PC-9 (cell line): Measurements from ENCODE around the gene PRKCH. TPM values are rescaled to one million over a fixed set of nuclear protein-coding genes. Genes with fewer than 3 reads are reported as not detected.

Experiments
- BruUV-seq: library from RNA; stranded (reverse); fragments of 400-500 nt; replicated peaks from 2 replicates; lab custom pipeline; 2021; lab: Mats Ljungman, UMichigan
- CTCF ChIA-PET: fragments of 300-600 bp; sonication (Branson Sonifier 250); formaldehyde crosslinking; loops from one replicate; lab custom pipeline; 2022; ENCODE audit warnings: antibody characterized with exemption; lab: Charles Lee
- POLR2A ChIA-PET: fragments of 300-600 bp; sonication (Branson Sonifier 250); formaldehyde crosslinking; loops from one replicate; lab custom pipeline; 2022; ENCODE audit warnings: antibody characterized with exemption; ENCODE audit not compliant: unreplicated experiment; lab: Charles Lee
- DNase-seq, 2 experiments: peaks; one replicate each; pipeline versions ENCODE4 v3.0.0 to v3.0.0-alpha.2; 2015 to 2022; ENCODE audit warnings: mixed read lengths in 1 of 2
- H2AFZ ChIP-seq: fragments of 200-600 bp; sonication (generic); 2 replicates; pipeline ENCODE4 v1.8.1; 2017; ENCODE audit warnings: antibody characterized with exemption
- H3F3A ChIP-seq: fragments of 200-600 bp; sonication (generic); 2 replicates; pipeline ENCODE4 v1.8.1; 2017; ENCODE audit warnings: antibody characterized with exemption, mild to moderate bottlenecking, low read depth; ENCODE audit not compliant: insufficient read depth
- H3K27ac ChIP-seq: fragments of 200-600 bp; sonication (generic); 2 replicates; pipeline ENCODE4 v1.6.1; 2016; ENCODE audit warnings: mixed run types
- H3K27me3 ChIP-seq: fragments of 200-600 bp; sonication (generic); 2 replicates; pipeline ENCODE4 v1.6.1; 2016; ENCODE audit warnings: low read depth, mixed run types; ENCODE audit not compliant: insufficient read depth
- H3K36me3 ChIP-seq: fragments of 200-600 bp; sonication (generic); 2 replicates; pipeline ENCODE4 v1.6.1; 2016; ENCODE audit warnings: low read depth, mixed run types
- H3K4me1 ChIP-seq: fragments of 200-600 bp; sonication (generic); replicated peaks from 2 replicates; pipeline ENCODE4 v1.6.1; 2016; ENCODE audit warnings: mixed run types; ENCODE audit not compliant: insufficient read depth
- H3K4me2 ChIP-seq: fragments of 200-600 bp; sonication (generic); 2 replicates; pipeline ENCODE4 v1.6.1; 2017; ENCODE audit warnings: mixed run types
- H3K4me3 ChIP-seq: fragments of 200-600 bp; sonication (generic); 2 replicates; pipeline ENCODE4 v1.6.1; 2016; ENCODE audit warnings: mixed run types
- H3K79me2 ChIP-seq: fragments of 200-600 bp; sonication (generic); 2 replicates; pipeline ENCODE4 v1.6.1; 2017; ENCODE audit warnings: low read depth, mixed run types
- H3K9me2 ChIP-seq: fragments of 200-600 bp; sonication (generic); 2 replicates; pipeline ENCODE4 v1.8.1; 2017; ENCODE audit warnings: mild to moderate bottlenecking; ENCODE audit not compliant: insufficient read depth
- H3K9me3 ChIP-seq: fragments of 200-600 bp; sonication (generic); 2 replicates; pipeline ENCODE4 v1.8.1; 2016; ENCODE audit warnings: low read depth; ENCODE audit not compliant: insufficient read depth
- H4K20me1 ChIP-seq: fragments of 200-600 bp; sonication (generic); 2 replicates; pipeline ENCODE4 v1.8.1; 2017; ENCODE audit not compliant: insufficient read depth
- EZH2 ChIP-seq: fragments of 200-600 bp; sonication (generic); IDR thresholded peaks from 2 replicates; pipeline ENCODE4 v1.8.0; 2017; ENCODE audit warnings: antibody characterized with exemption, low read depth
- intact Hi-C: fragments of 100-400 bp; cut with micrococcal nuclease; formaldehyde crosslinking; loops from one replicate; pipeline ENCODE4 v1.10.0; 2022; ENCODE audit not compliant: unreplicated experiment
- total RNA-seq: library from RNA; stranded (reverse); gene quantifications from 2 replicates; pipeline ENCODE4 v1.2.3, GENCODE V29; 2021
- TF ChIP-seq, protein P1 (sequence below): fragments of 200-600 bp; sonication (generic); conservative IDR thresholded peaks from 2 replicates; pipeline ENCODE4 v1.6.1; 2017; ENCODE audit warnings: mixed run types, antibody characterized with exemption, mild to moderate bottlenecking, moderate library complexity

PRKCH gene
- total RNA-seq, 1 experiment from 2014 or later: 32.4 TPM

DNA sequence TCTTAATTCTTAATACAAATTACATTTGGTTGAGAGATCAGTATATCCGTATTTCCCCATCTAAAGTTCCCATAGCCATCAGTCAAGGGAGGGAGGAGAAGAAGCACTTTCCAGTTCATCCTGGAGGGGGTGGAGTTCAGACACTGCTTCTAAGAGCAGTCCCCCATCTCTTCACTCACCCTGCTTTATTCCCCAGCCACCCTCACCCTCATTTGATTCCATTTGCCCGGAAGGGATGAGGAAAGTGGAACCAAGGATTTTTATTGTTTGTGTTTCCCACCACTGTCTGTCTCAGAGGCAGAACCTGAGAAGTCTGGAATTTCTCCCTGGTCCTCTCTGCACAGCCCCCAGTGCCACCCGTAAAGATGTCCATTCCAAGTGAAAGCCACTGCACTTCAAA is 239.7 kb downstream of the PRKCH start:
- CTCF ChIA-PET: interaction anchor here (0.6 to 1.0 kb wide), 2 partner anchors 61 to 91 kb away, joined by 4 read pairs; no protein-coding TSS in a partner anchor
- intact Hi-C loops: loop anchor here (5.0 kb wide), 1 partner anchor 276 kb away; no protein-coding TSS in a partner anchor

DNA sequence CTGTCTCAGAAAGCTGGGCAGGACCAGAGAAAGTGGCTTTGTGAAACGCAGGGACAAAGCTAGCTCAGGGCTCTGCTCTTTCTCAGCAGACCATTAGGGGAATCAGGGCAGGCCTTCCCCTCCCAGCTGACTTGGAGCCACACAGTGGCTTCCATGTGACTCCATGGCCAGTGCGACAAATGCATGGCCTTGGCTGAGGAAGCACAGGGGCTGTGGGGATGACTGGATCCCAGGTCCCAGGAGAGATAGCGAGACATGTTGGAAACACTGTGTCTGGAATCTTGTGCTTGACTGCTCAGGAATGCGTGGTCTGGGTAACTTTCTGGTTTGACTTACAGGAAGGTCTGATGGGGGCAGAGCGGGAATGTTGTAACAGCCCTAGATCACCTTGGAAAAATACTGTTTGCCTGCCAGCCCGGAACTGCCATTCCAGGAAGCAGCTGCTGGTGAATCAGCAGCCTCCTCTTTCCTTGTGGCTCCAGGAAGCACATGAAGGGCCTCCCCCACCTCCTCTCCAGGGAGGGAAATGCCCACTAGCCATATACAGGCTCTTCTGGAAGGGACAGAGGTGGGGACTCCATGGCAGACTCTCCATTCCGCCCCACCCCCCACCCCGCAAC is 240.4 kb downstream of the PRKCH start:
- H3K4me2 ChIP-seq: peak overlapping the region; percentile 79
- ChIA-PET CTCF (interaction anchor here (0.6 to 1.4 kb wide), 3 partner anchors 24 to 91 kb away, joined by 3 to 4 read pairs (median 4); no protein-coding TSS in a partner anchor), POLR2A (no interaction called here)
- peaks cover 73% of the 10 kb centered on the region for H3F3A ChIP-seq
- intact Hi-C loops: loop anchor here (1.0 to 5.0 kb wide), 8 partner anchors 14 to 276 kb away; partner anchors contain the start of gene HIF1A
- H3K79me2 ChIP-seq: peaks cover 16% of the 10 kb centered on the region
- no peaks in the 10 kb centered on the region for H3K27me3 ChIP-seq
- H3K27ac ChIP-seq: peak overlapping the region; percentile 98
- TSS peak; percentile 62 for BruUV-seq
- no peaks in the 10 kb centered on the region for H3K36me3 ChIP-seq
- TF ChIP-seq, protein P1, sequence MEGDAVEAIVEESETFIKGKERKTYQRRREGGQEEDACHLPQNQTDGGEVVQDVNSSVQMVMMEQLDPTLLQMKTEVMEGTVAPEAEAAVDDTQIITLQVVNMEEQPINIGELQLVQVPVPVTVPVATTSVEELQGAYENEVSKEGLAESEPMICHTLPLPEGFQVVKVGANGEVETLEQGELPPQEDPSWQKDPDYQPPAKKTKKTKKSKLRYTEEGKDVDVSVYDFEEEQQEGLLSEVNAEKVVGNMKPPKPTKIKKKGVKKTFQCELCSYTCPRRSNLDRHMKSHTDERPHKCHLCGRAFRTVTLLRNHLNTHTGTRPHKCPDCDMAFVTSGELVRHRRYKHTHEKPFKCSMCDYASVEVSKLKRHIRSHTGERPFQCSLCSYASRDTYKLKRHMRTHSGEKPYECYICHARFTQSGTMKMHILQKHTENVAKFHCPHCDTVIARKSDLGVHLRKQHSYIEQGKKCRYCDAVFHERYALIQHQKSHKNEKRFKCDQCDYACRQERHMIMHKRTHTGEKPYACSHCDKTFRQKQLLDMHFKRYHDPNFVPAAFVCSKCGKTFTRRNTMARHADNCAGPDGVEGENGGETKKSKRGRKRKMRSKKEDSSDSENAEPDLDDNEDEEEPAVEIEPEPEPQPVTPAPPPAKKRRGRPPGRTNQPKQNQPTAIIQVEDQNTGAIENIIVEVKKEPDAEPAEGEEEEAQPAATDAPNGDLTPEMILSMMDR: no peak; the same call in 1 of the 2 replicates
- TF ChIP-seq EZH2: no peak
- H3K9me2 ChIP-seq: no peaks in the 10 kb centered on the region
- H2AFZ ChIP-seq: no peak overlapping the region
- peak overlapping the region; percentile 30; the same call in 1 of the 2 replicates for H3K4me3 ChIP-seq
- DNase-seq: peak; percentile 91 to 100
- H3K4me1 ChIP-seq: peaks cover 79% of the 10 kb centered on the region
- peaks cover 4% of the 10 kb centered on the region; the same call in 1 of the 2 replicates for H3K9me3 ChIP-seq
- H4K20me1 ChIP-seq: no peaks in the 10 kb centered on the region

More for the DNA sequence above, 239.7 kb downstream of the PRKCH start:
- Histone ChIP-seq H2AFZ (no peak overlapping the region), H3K4me1 (peaks cover 79% of the 10 kb centered on the region), H3K36me3 (no peaks in the 10 kb centered on the region), H3K79me2 (peaks cover 14% of the 10 kb centered on the region), H4K20me1 (no peaks in the 10 kb centered on the region), H3K9me2 (no peaks in the 10 kb centered on the region), H3K27ac (peak overlapping the region; percentile 98), H3K4me2 (peak overlapping the region; percentile 79), H3K27me3 (no peaks in the 10 kb centered on the region), H3F3A (peaks cover 73% of the 10 kb centered on the region), H3K4me3 (peak overlapping the region; percentile 30; the same call in 1 of the 2 replicates), H3K9me3 (peaks cover 4% of the 10 kb centered on the region; the same call in 1 of the 2 replicates)
- BruUV-seq: no TSS peak
- no peak for TF ChIP-seq EZH2
- TF ChIP-seq, protein P1: peak; percentile 44
- peak in 1 of 2 experiments; percentile 86 for DNase-seq
- POLR2A ChIA-PET: no interaction called here

DNA sequence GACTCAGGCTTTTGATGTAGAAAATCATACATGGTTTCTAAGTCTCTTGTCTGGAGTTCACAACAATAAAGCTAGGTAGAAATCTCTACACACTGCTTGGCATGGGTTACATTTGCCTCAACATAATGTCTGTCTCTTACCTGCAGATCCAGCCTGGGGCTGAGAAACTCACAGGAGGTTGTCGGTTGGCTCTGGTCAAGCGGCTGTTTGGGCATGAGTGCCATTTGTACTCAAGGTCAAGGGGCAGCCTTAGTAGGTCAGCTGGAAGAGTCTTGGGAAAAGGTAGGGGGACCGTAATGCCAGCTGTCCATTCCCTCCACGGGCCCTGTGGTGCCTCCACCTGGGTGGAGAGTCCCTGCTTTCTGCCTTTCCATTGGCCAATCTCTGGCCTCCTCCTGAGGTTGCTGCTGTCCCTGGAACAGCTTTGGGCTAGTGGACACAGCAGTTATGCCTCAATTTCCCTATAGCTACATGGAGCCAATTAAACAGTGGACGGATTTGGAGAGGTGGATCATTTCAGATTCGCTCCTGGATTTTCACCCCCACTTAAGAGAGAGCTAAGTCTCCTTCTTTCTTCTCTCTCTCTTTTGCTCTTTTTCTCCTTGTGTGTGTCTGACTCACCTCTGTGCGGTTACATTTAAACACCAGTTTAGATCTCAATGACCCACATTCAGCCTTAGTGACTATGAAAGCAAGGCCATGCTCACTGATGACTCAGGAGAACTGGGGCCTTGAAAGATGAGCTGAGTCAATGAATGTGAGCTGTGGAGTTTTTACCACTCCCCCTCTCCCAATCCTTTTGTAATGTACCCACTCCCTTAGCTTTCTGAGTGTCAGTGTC is 241.2 kb downstream of the PRKCH start:
- TF ChIP-seq, protein P1: no peak
- no peak for TF ChIP-seq EZH2
- H3K4me1 ChIP-seq: peaks cover 80% of the 10 kb centered on the region
- peak overlapping the region; percentile 39; the same call in 1 of the 2 replicates for H3K4me3 ChIP-seq
- no peaks in the 10 kb centered on the region for H3K27me3 ChIP-seq
- no peak overlapping the region for H2AFZ ChIP-seq
- intact Hi-C loops: loop anchor here (1.0 to 5.0 kb wide), 8 partner anchors 15 to 275 kb away; partner anchors contain the start of gene HIF1A
- peak overlapping the region; percentile 79 for H3K4me2 ChIP-seq
- ChIA-PET POLR2A (interaction anchor here (0.5 to 1.2 kb wide), 11 partner anchors 9 to 1314 kb away, joined by 4 to 17 read pairs (median 7); partner anchors contain the start of genes HIF1A, PPM1A and SNAPC1), CTCF (interaction anchor here (0.8 to 1.4 kb wide), 4 partner anchors 15 to 91 kb away, joined by 3 to 5 read pairs (median 4); no protein-coding TSS in a partner anchor)
- H3K9me2 ChIP-seq: no peaks in the 10 kb centered on the region
- no peaks in the 10 kb centered on the region for H4K20me1 ChIP-seq
- no peaks in the 10 kb centered on the region for H3K36me3 ChIP-seq
- H3K9me3 ChIP-seq: peaks cover 4% of the 10 kb centered on the region; the same call in 1 of the 2 replicates
- H3F3A ChIP-seq: peaks cover 77% of the 10 kb centered on the region
- BruUV-seq: TSS peak; percentile 27
- H3K79me2 ChIP-seq: peaks cover 20% of the 10 kb centered on the region
- H3K27ac ChIP-seq: peak overlapping the region; percentile 98
- DNase-seq: peak; percentile 78 to 100
